HG03442 (cell line): ENCODE results near the gene GMPPB.
"Not testable (repeated sequence)": the region's sequence is repeated elsewhere in the genome, so short reads cannot be mapped to it uniquely, and the experiment has no call there.

Experiments
- ATAC-seq: cut with Tn5 transposase; IDR thresholded peaks from one replicate; pipeline ENCODE4 v1.9.1; 2021; ENCODE audit warnings: mild to moderate bottlenecking, moderate library complexity; ENCODE audit not compliant: unreplicated experiment

Gene GMPPB

GRCh38 chr3:49714728-49715550, 8.8 kb downstream of the GMPPB start:
- no peak for ATAC-seq

GRCh38 chr3:49713336-49714105, 10.2 kb downstream of the GMPPB start:
- ATAC-seq: no peak

GRCh38 chr3:49712631-49713317, 11.0 kb downstream of the GMPPB start:
- ATAC-seq: no peak

- no peak for ATAC-seq
Observed at GRCh38 chr3:49712166-49712565, 11.6 kb downstream of the GMPPB start.

- ATAC-seq: no peak
Observed at GRCh38 chr3:49711489-49711888, 12.3 kb downstream of the GMPPB start.

- ATAC-seq: no peak
Observed at GRCh38 chr3:49709852-49710251, 13.9 kb downstream of the GMPPB start.

GRCh38 chr3:49707113-49707480, 16.7 kb downstream of the GMPPB start:
- no peak for ATAC-seq

GRCh38 chr3:49706456-49707112, 17.2 kb downstream of the GMPPB start:
- no peak for ATAC-seq

- ATAC-seq: no peak
Observed at GRCh38 chr3:49705390-49705960, 18.3 kb downstream of the GMPPB start.

GRCh38 chr3:49704629-49705028, 19.1 kb downstream of the GMPPB start:
- no peak for ATAC-seq

- no peak for ATAC-seq
Observed at GRCh38 chr3:49703956-49704355, 19.8 kb downstream of the GMPPB start.

- ATAC-seq: peak; percentile 54
Observed at GRCh38 chr3:49703443-49703927, 20.3 kb downstream of the GMPPB start.

- no peak for ATAC-seq
Observed at GRCh38 chr3:49702672-49703071, 21.1 kb downstream of the GMPPB start.

- ATAC-seq: no peak
Observed at GRCh38 chr3:49701388-49702077, 22.2 kb downstream of the GMPPB start.

GRCh38 chr3:49700453-49701128, 23.2 kb downstream of the GMPPB start:
- ATAC-seq: no peak

GRCh38 chr3:49700014-49700413, 23.7 kb downstream of the GMPPB start:
- no peak for ATAC-seq

- no peak for ATAC-seq
Observed at GRCh38 chr3:49699281-49699979, 24.3 kb downstream of the GMPPB start.

- ATAC-seq: not testable (repeated sequence)
Observed at GRCh38 chr3:49695350-49696015, 28.3 kb downstream of the GMPPB start.
